ENCODE measurements around the gene SOAT1.
"Not testable (repeated sequence)": the region's sequence is repeated elsewhere in the genome, so short reads cannot be mapped to it uniquely, and the experiment has no call there.

SOAT1 gene

GRCh38 chr1:179293340-179294327 is at the start of gene SOAT1:
TSS of gene SOAT1 (plus strand) at chr1:179293797. CDS start at chr1:179302685, 8,888 bp downstream.
- TF ChIP-seq CTCF (IDR thresholded peaks at IDR 0.05), result peak; percentile 39; the same call in 1 of the 2 replicates
- no peak for TF ChIP-seq ZFX (IDR thresholded peaks at IDR 0.05; ENCODE audit: borderline replicate concordance)
- H3K27ac ChIP-seq, result peak within 1 kb of the TSS; percentile 87

- H3K27ac ChIP-seq, result not testable (repeated sequence)
These were observed 48.2 kb upstream of the SOAT1 start for GRCh38 chr1:179245426-179245825.

- no peak overlapping the region for H3K27ac ChIP-seq
- no peak for TF ChIP-seq ZFX (IDR thresholded peaks at IDR 0.05; ENCODE audit: borderline replicate concordance)
- TF ChIP-seq CTCF (IDR thresholded peaks at IDR 0.05), result no peak
These were observed 45.7 kb upstream of the SOAT1 start for GRCh38 chr1:179247923-179248322.

GRCh38 chr1:179251675-179252074 is 41.9 kb upstream of the SOAT1 start:
- H3K27ac ChIP-seq, result no peak overlapping the region
- TF ChIP-seq ZFX (IDR thresholded peaks at IDR 0.05; ENCODE audit: borderline replicate concordance) (no peak), CTCF (IDR thresholded peaks at IDR 0.05) (peak; percentile 74)

- TF ChIP-seq CTCF (IDR thresholded peaks at IDR 0.05) (no peak), ZFX (IDR thresholded peaks at IDR 0.05; ENCODE audit: borderline replicate concordance) (no peak)
- no peak overlapping the region for H3K27ac ChIP-seq
These were observed 41.0 kb upstream of the SOAT1 start for GRCh38 chr1:179252606-179253005.

- H3K27ac ChIP-seq, result no peak overlapping the region
- TF ChIP-seq ZFX (IDR thresholded peaks at IDR 0.05; ENCODE audit: borderline replicate concordance) (no peak), CTCF (IDR thresholded peaks at IDR 0.05) (no peak)
These were observed 40.2 kb upstream of the SOAT1 start for GRCh38 chr1:179253286-179253972.

GRCh38 chr1:179262183-179262582 is 31.4 kb upstream of the SOAT1 start:
- TF ChIP-seq CTCF (IDR thresholded peaks at IDR 0.05) (no peak), ZFX (IDR thresholded peaks at IDR 0.05; ENCODE audit: borderline replicate concordance) (no peak)

More at GRCh38 chr1:179262183-179262582, 31.4 kb upstream of the SOAT1 start:
- no peak overlapping the region for H3K27ac ChIP-seq

Measured in 22Rv1 (cell line).